Caco-2 (cell line): ENCODE results near the gene LGALS7B. TPM values are rescaled to one million over a fixed set of nuclear protein-coding genes. Genes with fewer than 3 reads are reported as not detected.

Experiments used
- BruUV-seq: library from RNA; stranded (reverse); fragments of 400-500 nt; replicated peaks from 2 replicates; lab custom pipeline; 2021; lab: Mats Ljungman, UMichigan
- CTCF ChIA-PET: fragments of 300-600 bp; sonication (Branson Sonifier 250); formaldehyde crosslinking; loops from one replicate; lab custom pipeline; 2022; ENCODE audit warnings: antibody characterized with exemption; lab: Charles Lee
- POLR2A ChIA-PET: fragments of 300-600 bp; sonication (Branson Sonifier 250); formaldehyde crosslinking; loops from one replicate; lab custom pipeline; 2022; ENCODE audit warnings: antibody characterized with exemption; lab: Charles Lee
- DNase-seq, 2 experiments: peaks; one replicate each; pipeline versions ENCODE4 v3.0.0 to v3.0.0-alpha.2; 2020 to 2022
- H3K27me3 ChIP-seq: replicated peaks from 2 replicates; pipeline ENCODE4 v1.6.0; 2011; ENCODE audit warnings: low read length; ENCODE audit not compliant: control insufficient read depth, insufficient read depth
- H3K36me3 ChIP-seq: 2 replicates; pipeline ENCODE4 v1.5.1; 2011; ENCODE audit warnings: low read length; ENCODE audit not compliant: control insufficient read depth, insufficient read depth
- H3K4me1 ChIP-seq: fragments of 250-450 bp; sonication (Bioruptor Pico); 2 replicates; pipeline ENCODE4 v1.5.1; 2020; ENCODE audit warnings: mild to moderate bottlenecking
- H3K4me3 ChIP-seq: 2 replicates; pipeline ENCODE4 v1.5.1; 2011; ENCODE audit warnings: low read depth, mild to moderate bottlenecking, control low read depth, low read length
- H3K9me3 ChIP-seq: fragments of 250-450 bp; sonication (Bioruptor Pico); 2 replicates; pipeline ENCODE4 v1.5.1; 2020; ENCODE audit warnings: mild to moderate bottlenecking, moderate library complexity
- H3K27ac Mint-ChIP-seq: one replicate; pipeline ENCODE4 v1.8.0; 2022; ENCODE audit warnings: mixed read lengths; ENCODE audit not compliant: unreplicated experiment
- H3K27me3 Mint-ChIP-seq: one replicate; pipeline ENCODE4 v1.8.0; 2022; ENCODE audit warnings: mixed read lengths; ENCODE audit not compliant: insufficient read depth, unreplicated experiment
- H3K36me3 Mint-ChIP-seq: one replicate; pipeline ENCODE4 v1.8.0; 2022; ENCODE audit warnings: mild to moderate bottlenecking, mixed read lengths; ENCODE audit not compliant: insufficient read depth, unreplicated experiment
- H3K4me1 Mint-ChIP-seq: one replicate; pipeline ENCODE4 v1.8.0; 2022; ENCODE audit warnings: low read depth, mixed read lengths; ENCODE audit not compliant: unreplicated experiment
- H3K4me3 Mint-ChIP-seq: one replicate; pipeline ENCODE4 v1.8.0; 2022; ENCODE audit warnings: mild to moderate bottlenecking, moderate library complexity, mixed read lengths; ENCODE audit not compliant: unreplicated experiment
- H3K9me3 Mint-ChIP-seq: one replicate; pipeline ENCODE4 v1.8.0; 2022; ENCODE audit warnings: mixed read lengths; ENCODE audit not compliant: unreplicated experiment
- intact Hi-C: fragments of 100-400 bp; cut with micrococcal nuclease; formaldehyde crosslinking; loops from one replicate; pipeline ENCODE4 v1.10.0; 2022; ENCODE audit not compliant: unreplicated experiment
- total RNA-seq: library from RNA; stranded (reverse); gene quantifications from 2 replicates; pipeline ENCODE4 v1.2.3, GENCODE V29; 2022
- TF ChIP-seq, protein P1 (sequence below), 2 experiments: fragments of 200-600 bp in 1 of 2; IDR thresholded peaks; 1 replicate in 1 of 2; 2 replicates in 1 of 2; pipeline versions ENCODE4 v1.5.1 to v1.8.0; 2011 to 2022; ENCODE audit warnings: antibody characterized with exemption in 1 of 2, control low read depth in 1 of 2, inconsistent platforms in 1 of 2, low read depth in 1 of 2, low read length in 1 of 2, mild to moderate bottlenecking in 1 of 2, moderate library complexity in 1 of 2; ENCODE audit not compliant: insufficient read depth in 1 of 2, severe bottlenecking in 1 of 2, unreplicated experiment in 1 of 2

Gene LGALS7B
- total RNA-seq, 1 experiment from 2014 or later, result not detected

GRCh38 chr19:38792250-38793111, 3.5 kb downstream of the LGALS7B start:
- H3K4me1 ChIP-seq, result 0 out of 2 replicates have a peak, but pooled peaks cover 6% of the 10 kb centered on the region
- Mint-ChIP-seq H3K27ac (no peak overlapping the region), H3K9me3 (no peaks in the 10 kb centered on the region), H3K36me3 (peaks cover 4% of the 10 kb centered on the region), H3K27me3 (no peaks in the 10 kb centered on the region), H3K4me3 (no peak overlapping the region), H3K4me1 (no peaks in the 10 kb centered on the region)
- DNase-seq, result no peak
- intact Hi-C loops, result no loop called here
- H3K36me3 ChIP-seq, result no peaks in the 10 kb centered on the region
- TF ChIP-seq, protein P1, sequence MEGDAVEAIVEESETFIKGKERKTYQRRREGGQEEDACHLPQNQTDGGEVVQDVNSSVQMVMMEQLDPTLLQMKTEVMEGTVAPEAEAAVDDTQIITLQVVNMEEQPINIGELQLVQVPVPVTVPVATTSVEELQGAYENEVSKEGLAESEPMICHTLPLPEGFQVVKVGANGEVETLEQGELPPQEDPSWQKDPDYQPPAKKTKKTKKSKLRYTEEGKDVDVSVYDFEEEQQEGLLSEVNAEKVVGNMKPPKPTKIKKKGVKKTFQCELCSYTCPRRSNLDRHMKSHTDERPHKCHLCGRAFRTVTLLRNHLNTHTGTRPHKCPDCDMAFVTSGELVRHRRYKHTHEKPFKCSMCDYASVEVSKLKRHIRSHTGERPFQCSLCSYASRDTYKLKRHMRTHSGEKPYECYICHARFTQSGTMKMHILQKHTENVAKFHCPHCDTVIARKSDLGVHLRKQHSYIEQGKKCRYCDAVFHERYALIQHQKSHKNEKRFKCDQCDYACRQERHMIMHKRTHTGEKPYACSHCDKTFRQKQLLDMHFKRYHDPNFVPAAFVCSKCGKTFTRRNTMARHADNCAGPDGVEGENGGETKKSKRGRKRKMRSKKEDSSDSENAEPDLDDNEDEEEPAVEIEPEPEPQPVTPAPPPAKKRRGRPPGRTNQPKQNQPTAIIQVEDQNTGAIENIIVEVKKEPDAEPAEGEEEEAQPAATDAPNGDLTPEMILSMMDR (IDR thresholded peaks at IDR 0.05; ENCODE audit: insufficient read depth in 1 of 2, low read depth in 1 of 2, low read length in 1 of 2, severe bottlenecking in 1 of 2, unreplicated experiment in 1 of 2), result no peak
- ChIA-PET CTCF (interaction anchor here (0.6 kb wide), 1 partner anchor 201 kb away, joined by 3 read pairs; no protein-coding TSS in a partner anchor), POLR2A (no interaction called here)
- no peaks in the 10 kb centered on the region for H3K9me3 ChIP-seq
- no TSS peak for BruUV-seq
- no peaks in the 10 kb centered on the region for H3K27me3 ChIP-seq
- no peak overlapping the region for H3K4me3 ChIP-seq

GRCh38 chr19:38793177-38793576, 4.2 kb downstream of the LGALS7B start:
- H3K4me1 Mint-ChIP-seq, result no peaks in the 10 kb centered on the region
- no peak overlapping the region for H3K4me3 ChIP-seq
- POLR2A ChIA-PET, result no interaction called here
- no peaks in the 10 kb centered on the region for H3K9me3 Mint-ChIP-seq
- intact Hi-C loops, result no loop called here
- no peaks in the 10 kb centered on the region for H3K27me3 ChIP-seq
- no peak overlapping the region for H3K27ac Mint-ChIP-seq
- TF ChIP-seq, protein P1 (IDR thresholded peaks at IDR 0.05; ENCODE audit: insufficient read depth in 1 of 2, low read depth in 1 of 2, low read length in 1 of 2, severe bottlenecking in 1 of 2, unreplicated experiment in 1 of 2), result no peak
- no peak for DNase-seq
- 0 out of 2 replicates have a peak, but pooled peaks cover 6% of the 10 kb centered on the region for H3K4me1 ChIP-seq
- H3K36me3 Mint-ChIP-seq, result peaks cover 4% of the 10 kb centered on the region
- H3K36me3 ChIP-seq, result no peaks in the 10 kb centered on the region
- no peaks in the 10 kb centered on the region for H3K27me3 Mint-ChIP-seq
- CTCF ChIA-PET, result no interaction called here
- H3K4me3 Mint-ChIP-seq, result no peak overlapping the region
- no TSS peak for BruUV-seq
- H3K9me3 ChIP-seq, result no peaks in the 10 kb centered on the region

GRCh38 chr19:38793671-38794070, 4.7 kb downstream of the LGALS7B start:
- Mint-ChIP-seq H3K27me3 (no peaks in the 10 kb centered on the region), H3K27ac (no peak overlapping the region), H3K36me3 (peaks cover 4% of the 10 kb centered on the region), H3K4me1 (no peaks in the 10 kb centered on the region), H3K4me3 (no peak overlapping the region), H3K9me3 (no peaks in the 10 kb centered on the region)
- intact Hi-C loops, result no loop called here
- TF ChIP-seq, protein P1 (IDR thresholded peaks at IDR 0.05; ENCODE audit: insufficient read depth in 1 of 2, low read depth in 1 of 2, low read length in 1 of 2, severe bottlenecking in 1 of 2, unreplicated experiment in 1 of 2), result no peak
- CTCF ChIA-PET, result no interaction called here
- POLR2A ChIA-PET, result no interaction called here
- no peaks in the 10 kb centered on the region for H3K27me3 ChIP-seq
- no TSS peak for BruUV-seq
- H3K36me3 ChIP-seq, result no peaks in the 10 kb centered on the region
- 0 out of 2 replicates have a peak, but pooled peaks cover 6% of the 10 kb centered on the region for H3K4me1 ChIP-seq
- no peak for DNase-seq
- no peaks in the 10 kb centered on the region for H3K9me3 ChIP-seq
- no peak overlapping the region for H3K4me3 ChIP-seq
